Measurements from ENCODE around the gene ANKLE2.
A peak's percentile ranks its signal among the peaks of the same experiment; 100 is the strongest.
"Not testable (repeated sequence)": the region's sequence is repeated elsewhere in the genome, so short reads cannot be mapped to it uniquely, and the experiment has no call there.

Gene ANKLE2

GRCh38 chr12:132761032-132761920, at the start of gene ANKLE2:
ANKLE2 (minus strand) TSS chr12:132761832; CDS start chr12:132761798, 34 bp downstream.
- peak; percentile 59 for DNase-seq

GRCh38 chr12:132809391-132809790, 47.8 kb upstream of the ANKLE2 start:
- not testable (repeated sequence) for DNase-seq

GRCh38 chr12:132807295-132808092, 45.9 kb upstream of the ANKLE2 start:
- no peak for DNase-seq

- no peak for DNase-seq
These were observed 45.2 kb upstream of the ANKLE2 start for GRCh38 chr12:132806857-132807256.

- no peak for DNase-seq
These were observed 42.8 kb upstream of the ANKLE2 start for GRCh38 chr12:132804426-132804861.

- DNase-seq, result no peak
These were observed 42.3 kb upstream of the ANKLE2 start for GRCh38 chr12:132803888-132804287.

GRCh38 chr12:132803125-132803524, 41.5 kb upstream of the ANKLE2 start:
- DNase-seq, result no peak

- DNase-seq, result no peak
These were observed 40.1 kb upstream of the ANKLE2 start for GRCh38 chr12:132801741-132802140.

GRCh38 chr12:132798836-132799235, 37.2 kb upstream of the ANKLE2 start:
- no peak for DNase-seq

- no peak for DNase-seq
These were observed 36.4 kb upstream of the ANKLE2 start for GRCh38 chr12:132797820-132798570.

GRCh38 chr12:132795847-132796246, 34.2 kb upstream of the ANKLE2 start:
- no peak for DNase-seq

GRCh38 chr12:132791940-132792339, 30.3 kb upstream of the ANKLE2 start:
- not testable (repeated sequence) for DNase-seq

- no peak for DNase-seq
These were observed 27.5 kb upstream of the ANKLE2 start for GRCh38 chr12:132789099-132789471.

- DNase-seq, result no peak
These were observed 26.9 kb upstream of the ANKLE2 start for GRCh38 chr12:132788375-132789098.

GRCh38 chr12:132787877-132788276, 26.2 kb upstream of the ANKLE2 start:
- no peak for DNase-seq

GRCh38 chr12:132786192-132786591, 24.6 kb upstream of the ANKLE2 start:
- DNase-seq, result no peak

- DNase-seq, result no peak
These were observed 22.9 kb upstream of the ANKLE2 start for GRCh38 chr12:132784580-132784979.

GRCh38 chr12:132783917-132784531, 22.4 kb upstream of the ANKLE2 start:
- no peak for DNase-seq

GRCh38 chr12:132781938-132782337, 20.3 kb upstream of the ANKLE2 start:
- no peak for DNase-seq

- no peak for DNase-seq
These were observed 18.2 kb upstream of the ANKLE2 start for GRCh38 chr12:132779781-132780353.

GRCh38 chr12:132777614-132778013, 16.0 kb upstream of the ANKLE2 start:
- DNase-seq, result no peak
